GM19467 (cell line): ENCODE data around the gene CD4.
"Not testable (repeated sequence)": the region's sequence is repeated elsewhere in the genome, so short reads cannot be mapped to it uniquely, and the experiment has no call there.

Experiments used
- ATAC-seq: cut with Tn5 transposase; IDR thresholded peaks from one replicate; pipeline ENCODE4 v1.9.1; 2021; ENCODE audit warnings: mild to moderate bottlenecking, moderate library complexity; ENCODE audit not compliant: unreplicated experiment

CD4 gene

DNA sequence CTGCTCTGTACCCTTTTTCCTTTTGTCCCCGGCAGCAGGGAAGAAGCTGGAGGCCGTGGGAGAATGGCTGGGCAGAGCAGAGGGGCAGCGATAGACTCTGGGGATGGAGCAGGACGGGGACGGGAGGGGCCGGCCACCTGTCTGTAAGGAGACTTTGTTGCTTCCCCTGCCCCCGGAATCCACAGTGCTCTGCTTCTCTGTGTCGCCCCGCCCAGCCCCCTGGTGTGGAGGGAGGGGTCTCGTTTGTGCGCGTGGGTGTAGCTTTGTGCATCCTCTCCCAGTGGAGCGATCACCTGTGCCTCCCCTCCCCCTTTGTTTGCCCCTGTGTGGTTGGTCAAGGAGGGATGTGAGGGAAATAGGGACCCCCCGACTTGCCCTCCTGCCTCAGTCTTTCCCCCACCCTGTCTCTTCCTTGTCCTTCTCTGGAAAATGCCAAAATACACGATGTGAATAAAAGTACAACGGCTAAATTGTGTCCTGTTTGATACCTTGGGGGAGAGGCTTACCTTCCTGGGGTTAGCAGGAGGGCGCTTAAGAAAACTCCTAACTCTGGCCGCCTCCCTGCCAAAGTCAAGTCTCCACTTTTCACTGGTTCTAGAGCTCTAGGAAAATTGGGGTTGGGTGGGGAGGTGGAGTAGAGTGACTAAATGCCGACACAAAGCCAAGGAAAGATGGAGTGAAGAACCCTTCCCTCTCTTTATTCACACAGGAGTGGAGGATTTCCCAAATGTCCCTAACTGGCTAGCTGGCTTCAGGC is 77.0 kb downstream of the CD4 start:
- no peak for ATAC-seq

DNA sequence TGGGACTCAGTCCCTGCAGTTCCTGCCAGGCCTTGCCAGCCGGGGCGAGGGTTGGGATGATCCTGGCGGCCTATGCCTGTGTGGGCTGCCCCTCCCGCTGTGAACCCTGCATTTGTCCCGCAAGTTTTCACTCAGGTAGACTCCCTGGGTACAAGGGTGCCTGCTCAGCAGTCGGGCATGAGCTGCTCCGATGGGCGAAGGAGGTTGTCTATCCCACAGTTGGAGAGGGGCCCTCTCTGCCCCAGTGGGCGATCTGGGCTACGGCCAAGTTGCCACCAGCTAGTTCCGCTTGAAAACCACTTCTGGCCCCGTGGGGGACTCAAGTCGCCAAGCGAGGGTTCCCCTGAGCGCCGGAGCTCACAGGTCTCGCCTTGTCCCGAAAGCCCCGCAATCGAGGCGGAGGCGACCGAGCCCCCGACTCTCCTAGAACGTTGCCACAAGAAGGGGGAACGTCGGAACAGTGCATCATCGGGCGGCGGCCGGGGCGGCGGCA is 77.6 kb downstream of the CD4 start:
- peak; percentile 2 for ATAC-seq

DNA sequence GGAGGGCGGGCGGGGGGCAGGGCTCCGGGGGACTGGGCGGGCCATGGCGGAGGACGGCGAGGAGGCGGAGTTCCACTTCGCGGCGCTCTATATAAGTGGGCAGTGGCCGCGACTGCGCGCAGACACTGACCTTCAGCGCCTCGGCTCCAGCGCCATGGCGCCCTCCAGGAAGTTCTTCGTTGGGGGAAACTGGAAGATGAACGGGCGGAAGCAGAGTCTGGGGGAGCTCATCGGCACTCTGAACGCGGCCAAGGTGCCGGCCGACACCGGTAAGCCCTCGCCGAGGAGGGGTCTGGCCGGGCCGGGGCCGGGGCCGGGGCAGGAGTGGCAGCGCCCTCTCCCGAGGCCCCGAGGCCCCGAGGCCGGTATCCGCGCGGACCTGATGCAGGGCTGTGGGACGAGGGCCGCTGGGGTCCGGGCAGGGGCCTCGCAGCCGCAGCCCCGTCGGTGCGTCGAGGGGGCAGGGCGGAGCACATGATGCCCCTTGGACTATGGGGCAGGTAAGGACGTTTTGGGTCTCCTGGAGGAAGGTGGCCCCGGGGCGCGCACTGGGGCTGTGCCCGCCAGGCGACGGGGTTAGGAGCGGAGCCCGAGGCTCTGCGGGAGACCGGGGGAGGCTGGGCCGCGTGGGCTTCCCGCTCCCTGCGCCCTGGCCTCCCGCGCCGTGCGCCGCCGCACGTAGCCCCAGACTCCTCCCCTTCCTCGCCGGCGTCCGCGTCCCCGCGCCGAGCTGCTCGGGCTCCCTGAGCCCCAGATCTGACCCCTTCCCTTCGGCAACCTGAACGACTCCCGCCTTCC is 78.3 kb downstream of the CD4 start, which contains the start of gene TPI1:
TSS of gene TPI1 (plus strand) at position 119 of the 798 bp plus-strand sequence. CDS start at position 155, 36 bp downstream.
- peak; percentile 46 for ATAC-seq

GRCh38 chr12:6868211-6869048 is 79.1 kb downstream of the CD4 start:
- no peak for ATAC-seq

GRCh38 chr12:6869049-6870021 is 80.0 kb downstream of the CD4 start:
- no peak for ATAC-seq

GRCh38 chr12:6870304-6870703 is 81.0 kb downstream of the CD4 start:
- not testable (repeated sequence) for ATAC-seq
